NCI-H524 treated with DMSO at 0.1 percent for 48 hours (cell line): Measurements from ENCODE around the gene DCP2.

Experiments
- DNase-seq: peaks from one replicate; lab custom pipeline; 2025; lab: John Stamatoyannopoulos, UW

Gene DCP2

DNA sequence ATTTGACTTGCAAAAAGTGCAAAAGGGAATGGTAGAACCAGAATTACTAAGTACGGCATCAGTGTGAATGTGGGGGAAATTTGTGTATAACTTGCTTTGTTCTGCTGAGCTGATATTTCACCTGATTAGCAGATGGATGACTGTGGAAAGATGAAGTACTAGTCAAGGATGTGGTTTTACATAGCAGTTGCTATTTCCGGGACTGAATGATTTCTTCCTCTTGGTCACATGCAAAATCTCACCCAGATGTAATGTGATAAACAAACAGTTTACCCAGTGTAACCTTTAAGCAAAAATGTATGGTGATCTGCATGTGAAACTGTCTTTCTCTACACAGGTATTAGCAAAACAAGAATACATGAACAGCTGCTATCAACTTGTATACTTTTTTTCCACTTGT is 46.1 kb downstream of the DCP2 start:
- no peak for DNase-seq

- DNase-seq: no peak
These were observed 47.6 kb downstream of the DCP2 start for GRCh38 chr5:113024076-113024697.

DNA sequence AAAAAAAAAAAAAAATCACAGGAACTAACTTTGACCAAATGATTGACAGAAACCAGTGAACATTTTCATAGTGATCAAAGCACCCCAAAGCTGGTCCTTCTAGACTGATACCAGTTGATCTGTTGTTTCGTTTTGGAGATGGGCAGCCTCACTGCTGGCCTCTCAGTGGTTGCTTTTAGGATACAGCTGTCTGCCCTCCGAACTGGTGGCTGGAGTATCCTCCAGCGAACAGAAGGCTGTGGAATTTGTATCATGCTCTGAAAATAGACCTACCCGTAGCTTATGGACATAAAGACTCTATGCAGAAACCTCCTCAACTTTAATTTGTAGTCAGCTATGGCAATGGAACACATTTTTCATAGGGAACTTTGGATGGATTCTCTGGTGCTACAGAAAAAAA is 49.0 kb downstream of the DCP2 start:
- no peak for DNase-seq

DNA sequence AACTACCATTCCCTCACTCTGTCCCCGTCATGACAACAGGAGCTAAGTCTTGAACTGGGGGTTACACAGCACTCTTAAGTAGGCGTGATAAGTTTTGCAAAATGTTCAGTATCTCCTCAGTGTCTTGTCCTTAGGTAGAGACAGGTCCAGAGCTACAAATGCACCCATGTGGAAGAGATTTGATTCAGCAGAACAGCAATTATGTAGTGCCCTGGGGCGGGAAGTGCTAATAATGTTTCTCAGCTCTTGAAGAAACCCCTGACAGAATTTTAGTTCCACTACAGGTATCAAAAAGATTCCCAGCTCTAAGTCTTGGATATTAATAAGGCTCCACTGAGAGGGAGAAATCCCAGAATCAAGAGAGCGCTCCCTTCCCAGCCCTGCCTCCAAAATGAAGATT is 49.6 kb downstream of the DCP2 start:
- DNase-seq: no peak

GRCh38 chr5:113027015-113027414 is 50.4 kb downstream of the DCP2 start:
- no peak for DNase-seq

DNA sequence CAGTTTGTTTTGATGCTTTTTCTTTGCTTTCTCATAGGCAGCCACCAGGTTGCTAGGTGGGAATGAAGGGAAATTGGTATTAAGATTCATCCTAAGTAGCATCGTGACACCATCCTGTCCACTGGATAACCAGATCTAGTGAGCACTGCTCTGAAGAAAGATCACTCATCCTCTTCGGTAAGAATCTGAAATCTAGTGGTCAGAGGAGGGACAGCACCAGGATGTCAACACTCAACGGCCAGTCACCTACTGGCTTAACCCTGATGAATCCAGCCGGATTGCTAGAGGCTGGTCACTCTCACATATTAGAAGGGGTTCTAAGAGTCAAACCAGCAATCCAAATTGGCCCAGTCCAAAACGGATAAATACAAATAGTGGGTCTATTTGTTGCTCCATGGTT is 50.8 kb downstream of the DCP2 start:
- DNase-seq: no peak

DNA sequence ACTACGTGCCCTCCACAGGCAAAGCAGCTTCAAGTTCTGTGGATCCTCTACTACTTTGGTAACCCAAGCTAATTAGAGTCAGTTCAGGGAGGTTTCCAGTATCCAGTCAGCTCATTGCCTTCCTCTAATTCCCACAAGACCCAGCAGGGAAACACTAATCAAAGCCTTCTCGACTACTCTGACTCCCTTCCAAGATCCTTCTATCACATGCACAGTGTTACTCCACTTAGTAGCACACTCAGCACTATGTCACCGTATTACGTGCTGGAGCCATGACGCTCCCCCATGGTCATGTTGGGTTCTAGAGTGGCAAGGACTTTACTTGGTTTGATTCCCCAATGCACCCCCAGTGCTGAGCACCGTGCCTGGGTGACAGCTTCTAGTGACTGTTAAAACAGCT is 53.0 kb downstream of the DCP2 start:
- no peak for DNase-seq

- no peak for DNase-seq
These were observed 54.5 kb downstream of the DCP2 start for GRCh38 chr5:113031104-113031503.

DNA sequence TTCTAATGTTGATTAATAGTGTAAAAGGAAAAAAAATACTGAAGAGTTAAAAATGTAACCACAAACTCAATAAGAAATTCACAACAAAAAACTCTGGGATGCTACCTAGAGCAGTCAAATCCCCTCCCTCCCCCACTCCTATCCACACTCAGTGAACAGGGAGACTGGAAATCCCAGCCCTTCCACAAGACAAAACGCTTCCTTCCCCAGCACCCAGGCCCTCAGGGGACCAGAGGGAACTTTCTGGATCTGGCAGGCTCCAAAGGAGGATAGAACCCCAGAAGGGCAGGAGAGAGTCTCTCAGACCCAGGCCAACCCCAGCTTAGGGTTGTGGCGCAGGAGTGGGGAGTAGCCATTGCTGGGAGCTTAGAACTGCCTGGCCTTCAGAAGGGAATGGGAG is 55.0 kb downstream of the DCP2 start:
- no peak for DNase-seq

DNA sequence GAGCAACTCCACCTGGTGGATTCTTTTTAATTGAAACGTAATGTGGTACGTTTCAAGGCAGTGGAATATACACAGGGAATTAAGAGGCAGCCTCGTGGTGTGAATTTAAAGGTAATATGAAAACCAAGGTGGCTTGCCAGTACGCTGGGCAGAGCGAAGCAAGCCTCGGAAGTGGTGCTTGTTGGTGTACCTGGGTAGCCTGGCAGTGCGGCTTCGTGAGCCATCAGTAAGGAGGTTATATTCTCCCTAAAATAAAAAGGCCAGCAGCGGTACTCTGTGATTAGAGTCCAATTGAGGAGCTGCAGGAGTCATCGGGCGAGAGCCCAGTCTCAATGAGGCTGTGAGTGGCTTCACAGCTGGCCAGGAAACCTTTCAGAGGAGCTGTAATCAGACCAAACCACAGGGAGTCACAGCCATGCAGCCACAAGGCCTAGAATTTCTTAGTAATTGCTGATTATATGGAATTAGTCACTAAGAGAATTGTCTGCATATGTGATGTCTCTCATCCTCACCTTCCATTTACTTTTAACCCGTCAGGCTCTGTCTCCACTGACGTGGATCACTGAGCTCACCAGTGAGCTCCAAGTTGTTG is 57.7 kb downstream of the DCP2 start:
- DNase-seq: no peak

GRCh38 chr5:113035096-113035495 is 58.5 kb downstream of the DCP2 start:
- DNase-seq: no peak

- DNase-seq: no peak
These were observed 59.7 kb downstream of the DCP2 start for GRCh38 chr5:113036321-113036720.

GRCh38 chr5:113036826-113037225 is 60.2 kb downstream of the DCP2 start:
- DNase-seq: no peak

GRCh38 chr5:113038136-113038535 is 61.5 kb downstream of the DCP2 start:
- DNase-seq: no peak

- DNase-seq: peak; percentile 55
These were observed 62.1 kb downstream of the DCP2 start for GRCh38 chr5:113038714-113039113.

DNA sequence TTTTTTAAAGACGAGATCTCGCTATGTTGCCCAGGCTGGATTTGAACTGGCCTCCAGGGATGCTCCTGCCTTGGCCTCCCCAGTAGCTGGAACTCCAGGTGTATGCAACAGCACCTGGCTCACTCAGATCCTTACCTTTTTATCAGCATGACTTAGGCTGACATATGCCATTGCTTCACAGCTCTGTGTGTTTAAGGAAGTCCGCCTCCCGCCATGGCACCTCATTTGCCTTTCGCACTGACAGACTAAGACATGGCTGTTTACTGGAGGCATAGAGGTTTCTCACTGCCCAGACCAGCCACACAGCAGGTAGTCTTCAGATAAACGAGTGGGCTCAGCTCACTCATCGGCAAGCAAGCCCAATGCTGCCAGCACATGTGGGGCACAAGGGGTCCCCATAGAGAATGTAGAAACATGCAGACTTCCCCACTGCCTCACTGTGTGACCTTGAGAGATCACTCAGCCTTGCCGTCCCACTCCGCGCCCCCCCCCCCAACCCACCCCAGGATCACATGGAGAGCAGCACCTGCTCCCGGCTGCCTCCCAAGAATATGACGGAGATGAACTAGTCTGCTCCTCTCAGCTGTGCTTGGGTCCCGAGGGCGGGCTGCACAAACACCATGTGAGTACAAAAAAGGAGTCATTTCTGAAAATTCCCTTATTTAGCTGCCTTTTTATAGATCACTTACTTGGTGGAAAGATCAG is 62.8 kb downstream of the DCP2 start:
- DNase-seq: no peak

DNA sequence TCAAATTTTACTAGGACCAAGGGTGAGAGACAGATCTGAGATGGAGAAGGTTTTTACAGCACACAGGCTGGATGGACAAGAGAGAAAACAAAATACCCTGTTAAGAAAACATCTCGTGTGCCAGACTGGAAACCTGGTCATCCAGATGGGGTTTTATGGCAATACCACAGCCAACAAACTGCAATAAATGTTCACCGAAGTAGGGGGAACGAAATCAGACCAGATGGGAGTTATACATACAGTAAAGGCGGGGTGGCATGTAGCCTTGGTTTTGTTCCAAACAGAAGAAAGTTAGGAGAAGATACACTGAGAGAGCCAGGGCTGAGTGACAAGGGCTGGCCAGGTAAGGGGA is 63.3 kb downstream of the DCP2 start:
- DNase-seq: no peak

DNA sequence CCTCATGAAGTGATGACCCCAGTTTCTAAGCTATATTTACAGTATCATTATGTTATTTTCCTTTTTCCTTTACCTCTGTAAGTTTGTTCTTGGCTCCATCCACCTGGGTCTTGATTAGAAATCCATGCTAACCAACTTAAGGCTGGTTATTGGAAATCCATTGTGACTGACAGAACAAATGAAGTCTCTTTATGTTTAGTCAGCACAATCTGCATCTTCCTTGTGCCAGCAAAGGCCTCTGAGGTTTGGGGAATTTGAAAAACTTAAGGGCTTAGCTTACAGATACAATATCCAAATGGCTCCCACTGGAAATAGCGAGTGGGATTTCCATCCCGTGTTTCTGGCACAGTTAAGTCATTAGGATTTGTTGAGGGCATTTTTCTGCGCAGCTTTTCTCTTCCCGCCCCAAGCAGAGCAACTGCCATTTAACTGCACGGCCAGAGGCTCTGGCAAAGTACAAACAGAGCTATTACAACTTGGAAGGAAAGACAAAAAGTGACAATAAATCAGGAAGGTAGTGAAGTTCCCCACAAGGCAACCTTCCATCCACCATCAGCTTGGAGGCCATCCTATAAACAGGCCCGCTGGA is 64.2 kb downstream of the DCP2 start:
- DNase-seq: no peak

DNA sequence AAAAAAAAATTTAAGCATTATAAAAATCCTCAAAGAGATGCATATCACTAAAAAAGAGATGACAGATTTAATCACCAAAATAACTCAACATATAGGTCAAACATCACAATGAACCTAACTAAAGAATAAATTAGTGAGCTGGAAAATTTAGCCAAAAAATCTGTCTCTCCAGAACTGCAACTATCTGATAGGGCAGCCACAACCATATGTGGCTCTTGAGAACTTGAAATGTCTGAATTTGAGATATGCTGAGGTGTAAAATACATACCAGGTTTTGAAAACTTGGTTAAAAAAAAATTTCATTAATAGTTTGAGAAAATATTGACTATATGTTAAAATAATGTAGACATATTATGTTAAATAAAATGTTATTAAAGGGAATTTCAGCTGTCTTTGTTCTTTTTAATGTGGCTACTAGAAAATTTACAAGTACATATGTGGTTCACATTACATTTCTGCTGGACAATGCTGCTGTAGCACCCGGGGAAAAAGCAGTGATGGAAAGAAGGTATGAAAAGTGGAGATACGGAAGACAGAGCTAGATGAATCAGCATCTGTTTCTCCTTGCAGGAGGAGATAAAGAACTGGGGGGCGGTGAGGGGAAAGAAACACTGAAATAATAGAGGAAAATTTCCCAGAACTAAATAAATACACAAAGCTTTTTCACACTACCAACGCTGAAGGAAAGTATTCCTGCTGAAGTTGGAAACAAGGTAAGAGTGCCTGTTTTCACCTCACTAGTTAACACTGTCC is 66.1 kb downstream of the DCP2 start:
- no peak for DNase-seq

GRCh38 chr5:113043491-113043931 is 66.9 kb downstream of the DCP2 start:
- DNase-seq: no peak

- DNase-seq: no peak
These were observed 68.3 kb downstream of the DCP2 start for GRCh38 chr5:113044776-113045465.

- DNase-seq: no peak
These were observed 70.6 kb downstream of the DCP2 start for GRCh38 chr5:113047234-113047633.
